Stimulated activated memory B cell treated with anti-CD40 and anti-IgM and Interleukin-4, amounts not matched to agents 10 μg/mL and 1 μg/mL and 100 μg/mL, for 72 hours (primary cell): ENCODE results near the gene HSPB1.
"Not testable (repeated sequence)": the region's sequence is repeated elsewhere in the genome, so short reads cannot be mapped to it uniquely, and the experiment has no call there.

Experiments used
- ATAC-seq: fragments of 150-1000 bp; cut with Tn5 transposase; 2 replicates; pipeline ENCODE4 v1.10.0; 2021
- H3K27ac Mint-ChIP-seq: one replicate; pipeline ENCODE4 v1.8.0; 2022; ENCODE audit warnings: mild to moderate bottlenecking, mixed read lengths
- H3K27me3 Mint-ChIP-seq: one replicate; pipeline ENCODE4 v1.8.0; 2022; ENCODE audit warnings: mixed read lengths
- H3K36me3 Mint-ChIP-seq: one replicate; pipeline ENCODE4 v1.8.0; 2022; ENCODE audit warnings: mixed read lengths
- H3K4me1 Mint-ChIP-seq: one replicate; pipeline ENCODE4 v1.8.0; 2022; ENCODE audit warnings: mixed read lengths
- H3K4me3 Mint-ChIP-seq: one replicate; pipeline ENCODE4 v1.8.0; 2022; ENCODE audit warnings: mild to moderate bottlenecking, moderate library complexity, mixed read lengths
- H3K9me3 Mint-ChIP-seq: one replicate; pipeline ENCODE4 v1.8.0; 2022; ENCODE audit warnings: mixed read lengths

The HSPB1 gene

DNA sequence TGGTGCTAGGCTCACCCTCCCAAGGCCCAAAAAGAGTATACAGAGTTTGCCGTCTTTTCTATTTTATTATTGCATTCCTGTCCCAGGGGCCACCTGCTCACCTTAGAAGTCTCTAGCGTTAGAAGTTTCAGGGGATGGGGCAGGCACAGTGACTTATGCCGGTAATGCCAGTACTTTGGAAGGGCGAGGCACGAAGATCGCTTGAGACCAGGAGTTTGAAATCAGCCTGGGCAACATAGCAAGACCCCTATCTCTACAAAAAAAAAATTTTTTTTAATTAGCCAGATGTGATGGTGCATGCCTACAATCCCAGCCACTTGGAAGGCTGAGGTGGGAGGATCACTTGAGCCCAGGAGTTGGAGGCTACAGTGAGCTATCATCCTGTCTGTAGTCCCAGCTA lies 30.3 kb upstream of the HSPB1 start:
- no peak for ATAC-seq
- Mint-ChIP-seq H3K27me3 (peaks cover 44% of the 10 kb centered on the region), H3K4me3 (no peak overlapping the region), H3K4me1 (peaks cover 20% of the 10 kb centered on the region), H3K36me3 (no peaks in the 10 kb centered on the region), H3K27ac (no peak overlapping the region), H3K9me3 (no peaks in the 10 kb centered on the region)

DNA sequence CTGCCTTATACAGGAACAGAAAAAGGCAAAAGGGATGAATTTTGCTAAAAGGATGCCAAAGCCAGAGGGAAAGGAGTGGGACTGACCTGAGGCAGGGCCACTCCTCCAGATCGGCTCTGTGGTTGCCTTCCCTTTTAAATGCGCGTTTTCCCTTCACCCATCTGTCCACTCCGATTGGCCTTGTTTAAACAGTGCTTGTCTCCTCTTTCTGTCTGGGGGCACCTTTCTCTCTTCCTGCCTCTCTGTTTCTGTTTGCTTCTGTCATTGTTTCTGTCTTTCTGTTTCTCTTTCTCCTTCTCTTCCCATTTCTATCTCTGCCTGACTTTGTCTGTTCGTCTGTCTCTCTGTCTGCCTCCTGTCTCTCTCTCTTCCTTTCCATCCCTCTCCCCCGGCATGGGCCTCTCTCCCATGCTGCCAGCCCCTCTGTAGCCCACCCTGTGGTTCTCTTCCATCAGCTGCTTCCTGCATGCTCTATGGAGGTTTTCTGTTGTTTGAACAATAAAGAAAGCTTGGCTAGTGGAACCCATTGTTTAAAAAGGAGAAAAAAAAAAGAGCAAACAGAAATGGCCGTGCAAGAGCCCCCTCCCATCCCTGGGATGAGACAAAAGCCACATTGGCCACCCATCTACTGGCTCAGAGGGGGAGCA lies 29.5 kb upstream of the HSPB1 start:
- Mint-ChIP-seq H3K4me1 (peaks cover 16% of the 10 kb centered on the region), H3K27me3 (peaks cover 45% of the 10 kb centered on the region), H3K9me3 (no peaks in the 10 kb centered on the region), H3K27ac (peak overlapping the region; percentile 16), H3K4me3 (no peak overlapping the region), H3K36me3 (no peaks in the 10 kb centered on the region)
- ATAC-seq = no peak

DNA sequence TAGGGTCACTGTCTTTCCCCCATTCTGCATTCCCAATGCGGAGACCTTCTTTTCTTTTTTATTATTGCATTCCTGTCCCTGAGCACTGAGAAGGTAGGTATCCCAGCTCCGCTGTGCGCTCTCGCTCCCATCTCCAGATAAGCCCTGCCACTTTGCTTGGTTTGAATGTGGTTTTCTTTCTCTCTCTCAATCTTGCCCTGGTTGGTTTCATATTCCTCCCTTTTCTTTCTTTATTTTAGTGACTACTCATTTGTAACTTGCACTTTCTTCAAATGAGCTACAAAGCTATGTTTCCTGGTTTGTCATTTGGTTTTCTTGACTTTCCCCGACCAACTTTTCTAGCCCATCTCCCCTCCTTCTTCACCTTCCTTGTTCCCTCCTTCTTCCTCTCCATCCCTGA lies 29.0 kb upstream of the HSPB1 start:
- Mint-ChIP-seq H3K4me1 (peaks cover 10% of the 10 kb centered on the region), H3K4me3 (no peak overlapping the region), H3K27me3 (peaks cover 40% of the 10 kb centered on the region), H3K27ac (peak overlapping the region; percentile 16), H3K36me3 (no peaks in the 10 kb centered on the region), H3K9me3 (no peaks in the 10 kb centered on the region)
- ATAC-seq = no peak

DNA sequence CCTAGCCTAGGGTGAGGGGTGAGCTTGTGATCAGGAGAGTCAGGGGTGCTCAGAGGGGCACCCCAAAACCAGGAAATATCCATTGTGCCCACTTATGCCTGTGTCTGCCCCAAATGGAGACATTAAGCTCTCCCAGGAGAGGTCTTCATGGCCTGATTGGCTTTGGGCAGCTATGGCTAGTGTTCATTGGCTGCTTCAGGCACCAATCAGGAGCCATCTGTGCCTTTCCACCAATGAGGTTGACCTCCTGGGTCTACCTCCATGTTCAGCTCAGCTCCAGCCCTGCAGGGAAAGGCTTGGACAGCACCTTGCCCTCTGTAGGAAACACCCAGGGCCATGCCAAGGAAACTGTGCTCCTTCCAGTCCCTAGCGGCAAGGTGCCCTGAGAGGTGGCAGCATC lies 23.9 kb upstream of the HSPB1 start:
- Mint-ChIP-seq H3K27me3 (peaks cover 74% of the 10 kb centered on the region), H3K36me3 (no peaks in the 10 kb centered on the region), H3K9me3 (no peaks in the 10 kb centered on the region), H3K27ac (no peak overlapping the region), H3K4me3 (no peak overlapping the region), H3K4me1 (peaks cover 18% of the 10 kb centered on the region)
- ATAC-seq = no peak

DNA sequence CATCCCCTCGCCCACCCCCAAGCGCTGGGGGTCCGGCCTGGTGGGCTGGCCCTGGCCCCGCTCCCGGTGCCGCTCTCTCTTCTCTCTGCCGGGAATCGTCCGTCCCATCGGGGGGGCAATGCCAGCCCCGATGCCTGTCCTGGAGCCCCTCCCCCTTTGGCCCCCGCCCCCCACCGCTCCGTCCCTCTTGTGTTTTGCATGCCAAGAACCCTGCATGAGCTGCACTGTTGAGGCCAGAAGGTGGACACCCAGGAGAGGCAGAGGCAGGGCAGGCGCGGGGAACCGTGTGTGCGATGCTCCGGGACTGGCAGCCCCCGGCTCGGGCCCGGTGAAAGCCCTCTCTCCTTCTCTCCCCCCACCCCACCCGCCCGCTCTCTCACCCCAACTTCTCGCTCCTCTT lies 22.1 kb upstream of the HSPB1 start:
- Mint-ChIP-seq H3K4me1 (peaks cover 18% of the 10 kb centered on the region), H3K36me3 (no peaks in the 10 kb centered on the region), H3K9me3 (no peaks in the 10 kb centered on the region), H3K27ac (no peak overlapping the region), H3K4me3 (no peak overlapping the region), H3K27me3 (peaks cover 78% of the 10 kb centered on the region)
- ATAC-seq = peak; percentile 24

DNA sequence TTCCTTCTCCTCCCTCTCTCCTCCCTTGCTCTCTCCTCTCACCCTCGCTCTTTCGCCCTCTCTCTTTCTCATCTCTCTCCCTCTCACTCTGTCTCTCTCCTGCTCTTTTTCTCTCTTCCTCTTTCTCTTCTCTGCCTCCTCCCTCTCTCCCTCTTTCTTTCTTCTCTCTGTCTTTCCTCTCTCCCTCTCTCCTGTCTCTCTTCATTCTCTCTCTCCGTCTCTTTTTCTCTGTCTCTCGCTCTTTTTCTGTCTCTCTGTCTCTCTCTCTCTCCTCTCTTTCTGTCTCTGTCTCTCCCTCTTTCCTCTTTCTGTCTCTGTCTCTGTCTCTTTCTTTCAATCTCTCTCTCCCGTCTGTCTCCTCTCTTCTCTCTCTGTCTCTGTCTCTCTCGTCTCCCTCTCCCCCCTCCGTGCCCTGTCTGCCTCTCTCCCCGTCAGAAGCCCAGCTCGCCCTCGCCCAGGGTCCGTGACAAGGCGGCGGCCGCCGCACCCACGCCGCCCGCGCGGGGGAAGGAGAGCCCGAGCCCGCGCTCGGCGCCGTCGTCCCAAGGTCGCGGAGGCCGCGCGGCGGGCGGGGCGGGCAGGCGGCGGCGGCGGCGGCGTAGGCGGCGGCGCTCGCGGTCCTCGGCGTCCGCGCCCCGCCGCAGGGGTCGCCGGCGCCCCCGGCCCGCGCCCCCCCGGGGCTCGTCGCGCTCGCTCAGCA lies 21.3 kb upstream of the HSPB1 start:
- H3K9me3 Mint-ChIP-seq = no peaks in the 10 kb centered on the region
- peak overlapping the region; percentile 7 for H3K27ac Mint-ChIP-seq
- ATAC-seq = no peak
- H3K4me1 Mint-ChIP-seq = peaks cover 18% of the 10 kb centered on the region
- no peaks in the 10 kb centered on the region for H3K36me3 Mint-ChIP-seq
- H3K4me3 Mint-ChIP-seq = peak overlapping the region; percentile 63
- H3K27me3 Mint-ChIP-seq = peaks cover 76% of the 10 kb centered on the region

DNA sequence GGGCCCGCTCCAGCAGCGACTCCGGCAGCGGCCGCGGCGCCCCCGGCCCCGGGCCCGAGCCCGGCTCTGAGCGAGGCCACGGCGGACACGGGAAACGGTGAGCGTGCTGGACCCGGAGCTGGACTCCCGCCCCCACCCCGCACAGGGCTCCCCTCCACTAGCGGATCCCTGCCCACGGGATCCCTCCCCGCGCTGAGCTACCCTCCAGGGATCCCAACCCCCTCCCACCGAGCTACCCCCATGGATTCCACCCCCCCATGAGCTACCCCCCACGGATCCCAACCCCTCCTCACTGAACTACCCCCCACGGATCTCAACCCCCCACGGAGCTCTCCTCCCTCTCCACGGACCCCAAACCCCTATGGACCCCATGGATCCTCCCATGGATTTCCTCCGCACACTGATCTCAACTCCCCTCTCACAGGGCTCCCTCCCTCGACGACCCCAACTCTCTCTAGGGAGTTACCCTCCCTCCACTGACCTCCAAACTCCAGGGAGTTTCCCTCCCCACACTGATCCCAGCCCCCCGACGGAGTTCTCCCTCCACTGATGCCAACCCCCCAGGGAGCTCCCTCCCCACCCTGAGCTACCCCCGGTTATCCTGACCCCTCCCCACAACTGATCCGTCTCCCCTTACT lies 20.6 kb upstream of the HSPB1 start:
- Mint-ChIP-seq H3K27ac (peak overlapping the region; percentile 15), H3K4me3 (peak overlapping the region; percentile 70), H3K27me3 (peaks cover 76% of the 10 kb centered on the region), H3K4me1 (peaks cover 18% of the 10 kb centered on the region), H3K36me3 (no peaks in the 10 kb centered on the region), H3K9me3 (no peaks in the 10 kb centered on the region)
- ATAC-seq = no peak

DNA sequence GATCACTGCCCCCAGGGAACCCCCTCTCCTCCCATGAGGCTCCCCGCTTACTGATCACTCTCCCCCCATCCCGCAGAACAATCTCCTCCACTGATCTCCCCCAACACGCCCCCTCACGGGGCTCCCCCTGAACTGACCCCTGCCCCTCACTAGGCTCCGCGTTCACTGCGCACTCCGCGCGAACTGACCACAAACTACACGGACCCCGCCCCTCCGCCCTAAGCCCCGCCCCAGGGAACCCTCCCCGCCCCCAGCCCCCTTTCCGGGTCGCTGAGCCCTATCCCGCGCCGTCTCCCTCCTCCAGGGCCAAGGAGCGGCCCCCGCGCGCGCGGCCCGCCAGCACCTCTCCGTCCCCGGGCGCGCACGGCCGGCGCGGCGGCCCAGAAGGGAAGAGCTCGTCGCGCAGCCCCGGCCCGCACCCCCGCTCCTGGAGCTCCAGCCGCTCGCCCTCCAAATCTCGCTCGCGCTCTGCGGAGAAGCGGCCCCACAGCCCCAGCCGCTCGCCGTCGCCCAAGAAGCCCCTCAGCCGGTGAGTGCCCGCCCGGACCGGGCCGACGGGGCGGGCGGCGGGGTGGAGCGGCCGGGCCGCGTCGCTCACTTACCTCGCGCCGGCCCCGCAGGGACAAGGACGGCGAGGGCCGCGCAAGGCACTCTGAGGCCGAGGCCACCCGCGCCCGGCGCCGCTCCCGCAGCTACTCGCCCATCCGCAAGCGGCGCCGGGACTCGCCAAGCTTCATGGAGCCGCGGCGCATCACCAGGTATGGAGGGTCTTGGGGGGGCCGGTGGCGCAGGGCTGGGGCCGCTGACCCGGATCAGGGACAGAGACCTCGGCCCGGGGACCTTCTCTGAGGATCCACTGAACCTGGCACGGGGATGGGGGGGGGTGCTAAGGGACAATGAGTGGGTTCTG lies 19.9 kb upstream of the HSPB1 start:
- no peak for ATAC-seq
- peak overlapping the region; percentile 15 for H3K27ac Mint-ChIP-seq
- no peaks in the 10 kb centered on the region for H3K9me3 Mint-ChIP-seq
- no peaks in the 10 kb centered on the region for H3K36me3 Mint-ChIP-seq
- H3K4me1 Mint-ChIP-seq = peaks cover 18% of the 10 kb centered on the region
- peak overlapping the region; percentile 70 for H3K4me3 Mint-ChIP-seq
- peaks cover 70% of the 10 kb centered on the region for H3K27me3 Mint-ChIP-seq

DNA sequence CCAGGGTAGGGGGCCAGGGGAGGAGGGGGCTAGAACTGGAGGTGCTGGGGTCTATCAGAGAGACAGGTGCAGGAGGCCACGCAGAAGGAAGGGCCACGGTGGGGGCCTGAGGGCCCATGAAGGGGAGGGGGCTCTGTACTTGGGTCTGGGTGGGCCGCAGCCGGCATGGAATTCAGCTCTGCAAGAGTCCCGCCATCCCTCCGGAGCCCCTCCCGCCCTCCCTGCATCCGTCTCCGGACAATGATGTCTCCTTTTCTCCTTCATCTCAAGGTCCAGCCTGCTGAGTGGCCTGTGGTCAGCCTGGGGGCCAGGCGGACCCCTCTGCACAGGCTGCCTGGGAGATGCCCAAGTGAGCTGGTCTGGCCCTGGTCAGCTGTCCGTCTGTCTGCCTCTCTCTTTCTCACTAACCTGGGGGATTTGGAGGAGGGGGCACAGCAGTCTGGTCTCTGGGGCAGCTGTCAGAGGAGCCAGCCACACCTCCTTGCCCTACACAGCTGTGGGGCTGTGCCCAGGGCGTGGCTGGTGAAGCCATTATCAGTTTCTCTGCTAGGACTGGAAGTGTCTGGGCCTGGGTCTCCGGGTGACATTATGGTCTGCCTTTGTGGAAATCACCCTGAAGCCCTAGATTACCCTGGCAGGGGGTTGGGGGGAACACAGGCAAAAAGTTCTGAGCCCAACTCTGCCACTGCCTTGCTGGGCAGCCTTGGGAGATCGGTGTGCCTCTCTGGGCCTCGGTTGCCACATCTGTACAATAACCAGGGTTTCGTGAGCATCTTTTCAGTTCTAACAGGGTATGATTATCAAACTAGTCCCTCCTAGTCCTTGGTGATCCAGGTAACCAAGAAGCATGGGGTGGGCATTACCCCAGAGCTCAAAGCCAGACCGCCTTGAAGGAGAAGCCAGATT lies 19.0 kb upstream of the HSPB1 start:
- peak overlapping the region; percentile 27 for H3K4me3 Mint-ChIP-seq
- peaks cover 18% of the 10 kb centered on the region for H3K4me1 Mint-ChIP-seq
- no peaks in the 10 kb centered on the region for H3K9me3 Mint-ChIP-seq
- H3K36me3 Mint-ChIP-seq = no peaks in the 10 kb centered on the region
- no peak overlapping the region for H3K27ac Mint-ChIP-seq
- peaks cover 67% of the 10 kb centered on the region for H3K27me3 Mint-ChIP-seq
- ATAC-seq = no peak

DNA sequence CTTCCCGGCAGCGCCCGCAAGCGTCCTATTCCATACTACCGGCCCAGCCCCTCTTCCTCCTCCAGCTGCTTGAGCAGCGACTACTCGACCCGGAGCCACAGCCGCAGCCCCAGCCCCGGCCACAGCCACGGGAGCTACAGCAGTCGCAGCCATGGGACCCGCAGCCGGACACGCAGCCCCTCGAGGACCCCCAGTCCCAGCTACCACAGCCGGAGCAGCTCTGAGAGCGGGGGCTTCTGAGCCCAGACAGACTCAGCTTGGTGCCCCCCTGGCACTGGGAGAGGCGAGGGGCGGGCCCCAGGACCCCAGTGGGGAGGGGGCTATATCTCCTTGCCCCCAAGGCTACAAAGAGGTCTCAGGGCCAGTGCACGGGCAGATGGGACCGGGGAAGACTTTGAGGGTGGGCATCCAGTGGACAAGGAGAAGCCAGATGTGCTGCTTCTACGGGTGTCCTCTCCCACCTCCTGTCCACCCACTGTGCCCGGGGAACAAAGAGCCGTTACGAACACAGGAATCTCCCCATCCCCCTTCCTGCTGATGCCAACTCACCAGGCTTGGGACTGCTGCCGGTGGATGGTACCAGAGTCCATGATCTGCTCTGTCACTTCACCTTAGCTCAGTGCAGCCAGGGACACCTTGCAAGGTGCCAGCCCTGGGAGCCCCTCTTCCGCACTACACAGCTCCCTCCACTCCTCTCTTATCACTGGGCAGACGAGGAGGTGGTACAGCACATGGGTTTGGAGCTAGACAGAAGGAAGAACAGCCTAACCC lies 16.7 kb upstream of the HSPB1 start:
- Mint-ChIP-seq H3K27me3 (peaks cover 53% of the 10 kb centered on the region), H3K4me3 (no peak overlapping the region), H3K27ac (no peak overlapping the region), H3K9me3 (no peaks in the 10 kb centered on the region), H3K36me3 (no peaks in the 10 kb centered on the region), H3K4me1 (peaks cover 14% of the 10 kb centered on the region)
- no peak for ATAC-seq

DNA sequence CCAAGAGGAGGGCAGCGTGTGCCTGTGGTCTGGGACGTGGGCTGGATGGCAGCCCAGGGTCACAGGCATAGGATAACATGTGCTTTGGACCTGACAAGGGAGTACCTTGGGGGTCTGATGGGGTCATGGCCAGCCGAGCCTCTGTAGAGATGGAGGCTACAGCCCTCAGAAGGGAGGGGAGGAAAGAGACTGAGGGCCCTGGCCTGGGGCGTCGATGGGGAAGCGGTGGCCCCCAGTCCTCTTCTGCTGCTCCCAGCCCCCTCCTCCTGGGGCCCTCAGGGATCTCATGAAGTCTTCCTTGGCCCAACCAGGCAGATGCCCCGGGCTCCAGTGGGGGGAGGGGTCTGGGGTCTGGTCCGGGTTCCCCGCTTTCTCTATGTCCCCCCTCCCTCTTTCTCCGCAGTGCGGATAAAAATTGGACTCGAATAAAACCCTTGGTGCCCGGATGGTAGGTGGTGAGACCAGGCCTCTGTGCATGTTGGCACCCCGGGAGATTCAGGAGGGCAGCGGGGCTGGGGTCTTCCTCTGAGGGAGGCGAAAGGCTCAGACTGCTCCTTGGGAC lies 15.6 kb upstream of the HSPB1 start:
- H3K36me3 Mint-ChIP-seq = no peaks in the 10 kb centered on the region
- H3K4me3 Mint-ChIP-seq = no peak overlapping the region
- H3K27me3 Mint-ChIP-seq = peaks cover 42% of the 10 kb centered on the region
- no peaks in the 10 kb centered on the region for H3K9me3 Mint-ChIP-seq
- peaks cover 13% of the 10 kb centered on the region for H3K4me1 Mint-ChIP-seq
- no peak overlapping the region for H3K27ac Mint-ChIP-seq
- peak; percentile 2 for ATAC-seq

DNA sequence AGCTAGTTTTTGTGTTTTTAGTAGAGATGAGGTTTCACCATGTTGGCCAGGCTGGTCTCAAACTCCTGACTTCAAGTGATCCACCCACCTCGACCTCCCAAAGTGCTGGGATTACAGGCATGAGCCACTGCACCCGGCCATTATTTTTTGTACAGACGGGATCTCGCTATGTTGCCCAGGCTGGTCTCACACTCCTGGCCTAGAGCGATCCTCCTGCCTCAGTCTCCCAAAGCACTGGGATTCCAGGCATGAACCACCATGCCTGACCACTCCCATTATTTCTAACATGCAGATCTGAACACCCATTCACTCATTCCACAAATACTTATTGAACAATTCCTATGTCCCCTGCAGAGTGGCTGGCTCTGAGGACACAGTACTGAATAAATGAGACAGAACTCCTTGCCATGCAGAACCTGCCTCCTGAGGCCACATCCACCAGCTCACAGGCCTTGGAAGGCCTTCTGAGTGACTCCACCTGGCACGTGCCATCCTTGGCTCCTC lies 11.6 kb upstream of the HSPB1 start:
- Mint-ChIP-seq H3K27ac (peak overlapping the region; percentile 30), H3K4me1 (peaks cover 17% of the 10 kb centered on the region), H3K27me3 (peaks cover 17% of the 10 kb centered on the region)
- H3K36me3 Mint-ChIP-seq, ATAC-seq, H3K4me3 Mint-ChIP-seq, H3K9me3 Mint-ChIP-seq: not testable (repeated sequence)

DNA sequence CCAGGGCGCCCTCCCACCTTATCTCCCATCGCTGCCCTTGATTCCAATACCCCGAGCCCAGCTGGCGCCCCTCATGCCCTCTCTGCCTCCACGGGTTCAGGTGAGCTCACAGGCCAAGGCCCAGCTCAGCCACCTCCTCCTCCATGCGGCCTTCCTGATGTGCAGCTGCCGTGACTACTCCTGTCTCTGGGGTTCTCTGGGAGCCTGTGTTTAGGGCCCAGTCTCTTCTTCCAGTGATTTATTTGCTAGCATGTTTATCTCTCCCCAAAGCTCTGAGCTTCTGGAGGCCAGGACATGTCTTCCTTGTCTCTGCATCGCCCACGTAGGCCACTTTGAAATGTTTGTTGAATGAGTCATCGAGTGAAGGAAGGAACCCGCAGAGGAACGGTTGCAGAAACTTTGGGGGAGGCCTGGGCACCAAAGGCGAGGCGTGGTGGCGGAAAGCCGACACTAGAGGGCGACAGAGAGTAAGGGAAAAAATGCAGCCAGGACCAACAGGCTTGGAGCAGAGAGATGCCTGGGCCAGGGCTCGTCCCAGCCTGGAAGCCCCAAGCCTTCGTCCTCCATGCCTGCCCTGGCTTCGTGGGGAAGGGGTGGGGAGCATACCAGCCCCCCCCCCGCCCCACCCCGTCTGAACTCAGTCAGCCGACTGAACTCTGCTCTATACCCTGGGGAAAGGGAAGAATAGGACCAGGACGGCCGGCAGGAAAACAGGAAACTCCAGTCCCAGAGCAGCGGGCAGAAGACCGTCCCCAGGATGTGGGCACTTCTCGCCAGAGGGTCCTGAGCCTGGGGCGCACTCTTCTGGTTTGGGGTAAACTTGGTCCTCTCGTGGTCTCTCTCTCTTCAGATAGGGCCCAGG lies 10.9 kb upstream of the HSPB1 start:
- Mint-ChIP-seq H3K27ac (peak overlapping the region; percentile 30), H3K9me3 (no peaks in the 10 kb centered on the region), H3K36me3 (no peaks in the 10 kb centered on the region), H3K4me1 (peaks cover 17% of the 10 kb centered on the region), H3K27me3 (peaks cover 17% of the 10 kb centered on the region), H3K4me3 (peak overlapping the region; percentile 2)
- ATAC-seq = peak; percentile 80
